Suprapubic skin (tissue), 4 donors: ENCODE results near the gene GCSAM.

Experiments
- EP300 ChIP-seq: sonication (generic); formaldehyde crosslinking; IDR thresholded peaks from one replicate; pipeline ENCODE4 v1.6.1; 2017; ENCODE audit warnings: antibody characterized with exemption
- POLR2A ChIP-seq, 2 donors: fragments of 450-650 bp; IDR thresholded peaks; one replicate each; pipeline ENCODE4 v1.6.1; 2017; ENCODE audit warnings: antibody characterized with exemption in 2 of 2, mild to moderate bottlenecking in 2 of 2, moderate library complexity in 2 of 2
- POLR2AphosphoS5 ChIP-seq, 3 donors: sonication (generic); formaldehyde crosslinking; IDR thresholded peaks; one replicate each; pipeline ENCODE4 v1.6.1; 2017; ENCODE audit warnings: antibody characterized with exemption in 3 of 3
- TF ChIP-seq, protein P1 (sequence below), 2 donors: fragments of 200-600 bp in 1 of 2; fragments of 450-650 bp in 1 of 2; sonication (generic) in 1 of 2; IDR thresholded peaks; one replicate each; pipeline ENCODE4 v1.5.1; 2016 to 2019; ENCODE audit warnings: antibody characterized with exemption in 2 of 2, mild to moderate bottlenecking in 1 of 2, moderate library complexity in 1 of 2

DNA sequence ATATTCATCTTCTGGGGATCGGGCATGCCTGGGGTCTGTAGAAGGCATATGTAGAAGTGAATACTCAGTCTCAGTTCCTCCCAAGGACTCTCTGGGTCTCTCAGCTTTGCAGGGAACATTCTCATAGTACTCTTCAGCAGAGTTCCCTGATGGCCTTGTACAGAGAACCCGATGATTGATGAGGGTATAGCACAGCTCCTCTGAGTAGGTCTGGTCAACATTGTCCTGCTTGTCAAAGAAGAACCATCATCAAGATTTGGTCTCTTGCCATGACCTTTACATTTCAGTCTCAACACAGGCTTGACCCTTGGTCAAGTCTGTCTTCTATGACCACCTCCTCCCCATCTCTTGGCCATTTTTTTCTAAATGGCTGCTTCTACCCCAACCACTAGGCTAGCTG lies 9.5 kb downstream of the GCSAM start:
- TF ChIP-seq, protein P1, sequence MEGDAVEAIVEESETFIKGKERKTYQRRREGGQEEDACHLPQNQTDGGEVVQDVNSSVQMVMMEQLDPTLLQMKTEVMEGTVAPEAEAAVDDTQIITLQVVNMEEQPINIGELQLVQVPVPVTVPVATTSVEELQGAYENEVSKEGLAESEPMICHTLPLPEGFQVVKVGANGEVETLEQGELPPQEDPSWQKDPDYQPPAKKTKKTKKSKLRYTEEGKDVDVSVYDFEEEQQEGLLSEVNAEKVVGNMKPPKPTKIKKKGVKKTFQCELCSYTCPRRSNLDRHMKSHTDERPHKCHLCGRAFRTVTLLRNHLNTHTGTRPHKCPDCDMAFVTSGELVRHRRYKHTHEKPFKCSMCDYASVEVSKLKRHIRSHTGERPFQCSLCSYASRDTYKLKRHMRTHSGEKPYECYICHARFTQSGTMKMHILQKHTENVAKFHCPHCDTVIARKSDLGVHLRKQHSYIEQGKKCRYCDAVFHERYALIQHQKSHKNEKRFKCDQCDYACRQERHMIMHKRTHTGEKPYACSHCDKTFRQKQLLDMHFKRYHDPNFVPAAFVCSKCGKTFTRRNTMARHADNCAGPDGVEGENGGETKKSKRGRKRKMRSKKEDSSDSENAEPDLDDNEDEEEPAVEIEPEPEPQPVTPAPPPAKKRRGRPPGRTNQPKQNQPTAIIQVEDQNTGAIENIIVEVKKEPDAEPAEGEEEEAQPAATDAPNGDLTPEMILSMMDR (IDR thresholded peaks at IDR 0.05): no peak
- TF ChIP-seq EP300 (no peak), POLR2AphosphoS5 (IDR thresholded peaks at IDR 0.05) (no peak), POLR2A (IDR thresholded peaks at IDR 0.05) (no peak)
